CD4-positive, alpha-beta T cell treated with Interleukin-17A for 1 hour (primary cell): ENCODE results near the gene AQP12B.
"Not testable (repeated sequence)": the region's sequence is repeated elsewhere in the genome, so short reads cannot be mapped to it uniquely, and the experiment has no call there.

Experiments
- DNase-seq: peaks from one replicate; pipeline ENCODE4 v3.0.0-alpha.2; 2020

Gene AQP12B

GRCh38 chr2:240701091-240701735, 18.5 kb upstream of the AQP12B start:
- DNase-seq = no peak

- DNase-seq = not testable (repeated sequence)
These were observed 17.9 kb upstream of the AQP12B start for GRCh38 chr2:240700616-240701015.

- DNase-seq = not testable (repeated sequence)
These were observed 17.1 kb upstream of the AQP12B start for GRCh38 chr2:240699835-240700234.

GRCh38 chr2:240698852-240699561, 16.3 kb upstream of the AQP12B start:
- not testable (repeated sequence) for DNase-seq

- DNase-seq = not testable (repeated sequence)
These were observed 13.8 kb upstream of the AQP12B start for GRCh38 chr2:240696469-240696868.

GRCh38 chr2:240695593-240695992, 12.9 kb upstream of the AQP12B start:
- DNase-seq = not testable (repeated sequence)

GRCh38 chr2:240694304-240694703, 11.6 kb upstream of the AQP12B start:
- not testable (repeated sequence) for DNase-seq

- not testable (repeated sequence) for DNase-seq
These were observed 10.2 kb upstream of the AQP12B start for GRCh38 chr2:240692583-240693561.

- DNase-seq = not testable (repeated sequence)
These were observed 9.1 kb upstream of the AQP12B start, which contains the start of gene AQP12A for GRCh38 chr2:240691631-240692420. AQP12A (plus strand) TSS chr2:240691866; CDS start chr2:240691914, 48 bp downstream.

- not testable (repeated sequence) for DNase-seq
These were observed 8.4 kb upstream of the AQP12B start for GRCh38 chr2:240691075-240691427.

- not testable (repeated sequence) for DNase-seq
These were observed 7.9 kb upstream of the AQP12B start for GRCh38 chr2:240690421-240691074.

- DNase-seq = no peak
These were observed 7.3 kb upstream of the AQP12B start for GRCh38 chr2:240689975-240690374.

- no peak for DNase-seq
These were observed 5.9 kb upstream of the AQP12B start for GRCh38 chr2:240688553-240688919.

- DNase-seq = no peak
These were observed 5.3 kb upstream of the AQP12B start for GRCh38 chr2:240687741-240688552.

GRCh38 chr2:240687045-240687740, 4.5 kb upstream of the AQP12B start:
- no peak for DNase-seq

GRCh38 chr2:240686460-240686859, 3.8 kb upstream of the AQP12B start:
- no peak for DNase-seq

GRCh38 chr2:240685771-240686371, 3.2 kb upstream of the AQP12B start:
- no peak for DNase-seq

GRCh38 chr2:240683980-240684728, 1.5 kb upstream of the AQP12B start:
- DNase-seq = not testable (repeated sequence)
